H1 (cell line): ENCODE data around the gene CXCR4. TPM values are rescaled to one million over a fixed set of nuclear protein-coding genes. Genes with fewer than 3 reads are reported as not detected.

ENCODE experiments used
- CTCF ChIA-PET: fragments of 300-600 bp; sonication (Branson Sonifier 250); formaldehyde crosslinking; loops from one replicate; lab custom pipeline; 2021; ENCODE audit not compliant: partially characterized antibody; lab: Charles Lee
- POLR2A ChIA-PET: fragments of 300-600 bp; sonication (Branson Sonifier 250); formaldehyde crosslinking; loops from one replicate; lab custom pipeline; 2021; ENCODE audit warnings: inconsistent platforms; ENCODE audit not compliant: partially characterized antibody; lab: Charles Lee
- DNase-seq, 2 experiments: peaks; one replicate each; pipeline versions ENCODE4 v3.0.0 to v3.0.0-alpha.2; 2010 to 2022; ENCODE audit warnings: low spot score in 2 of 2, low read depth in 1 of 2, mixed read lengths in 1 of 2
- FAIRE-seq: peaks from 2 replicates; lab custom pipeline; 2011; peaks lifted over from hg19 to GRCh38; lab: Jason Lieb, UNC
- H2AFZ ChIP-seq: 2 replicates; pipeline ENCODE4 v1.8.1; 2012; ENCODE audit warnings: low read length, inconsistent platforms
- H2AK5ac ChIP-seq: 2 replicates; pipeline ENCODE4 v1.6.1; 2013; ENCODE audit warnings: low read depth, low read length
- H2BK120ac ChIP-seq: replicated peaks from 2 replicates; pipeline ENCODE3; 2013; ENCODE audit warnings: low read depth, low read length, inconsistent platforms
- H2BK12ac ChIP-seq: 2 replicates; pipeline ENCODE4 v1.6.1; 2013; ENCODE audit warnings: low read depth, low read length
- H2BK15ac ChIP-seq: 2 replicates; pipeline ENCODE4 v1.6.1; 2013; ENCODE audit warnings: low read length
- H2BK20ac ChIP-seq: 2 replicates; pipeline ENCODE4 v1.6.1; 2013; ENCODE audit warnings: low read length
- H2BK5ac ChIP-seq: 2 replicates; pipeline ENCODE4 v1.6.1; 2013; ENCODE audit warnings: low read depth, low read length
- H3K14ac ChIP-seq: 2 replicates; pipeline ENCODE4 v1.6.1; 2013; ENCODE audit warnings: inconsistent platforms; ENCODE audit not compliant: insufficient read length
- H3K18ac ChIP-seq: 2 replicates; pipeline ENCODE4 v1.6.1; 2013; ENCODE audit warnings: low read length; ENCODE audit errors: extremely low read depth
- H3K23ac ChIP-seq: 2 replicates; pipeline ENCODE4 v1.6.1; 2013; ENCODE audit warnings: inconsistent platforms; ENCODE audit not compliant: insufficient read length
- H3K23me2 ChIP-seq: 2 replicates; pipeline ENCODE4 v1.6.1; 2013; ENCODE audit warnings: low read depth, low read length
- H3K27ac ChIP-seq: 2 replicates; pipeline ENCODE4 v1.6.1; 2011; ENCODE audit warnings: low read depth, low read length, inconsistent platforms
- H3K27me3 ChIP-seq, 4 experiments: replicated peaks in 1 of 4; 1 replicate in 1 of 4; 2 replicates in 3 of 4; pipeline versions ENCODE4 v1.6.1 to v1.8.1; 2011 to 2013; ENCODE audit warnings: low read length in 3 of 4, mild to moderate bottlenecking in 3 of 4, inconsistent platforms in 2 of 4, mixed read lengths in 2 of 4, moderate library complexity in 1 of 4; ENCODE audit not compliant: control insufficient read depth in 3 of 4, insufficient read depth in 3 of 4; ENCODE audit errors: extremely low read depth in 1 of 4
- H3K36me3 ChIP-seq, 4 experiments: 2 replicates each; pipeline versions ENCODE4 v1.6.1 to v1.8.1; 2011 to 2013; ENCODE audit warnings: mild to moderate bottlenecking in 4 of 4, low read length in 3 of 4, moderate library complexity in 2 of 4, control low read depth in 1 of 4, inconsistent platforms in 1 of 4; ENCODE audit not compliant: insufficient read depth in 4 of 4, control insufficient read depth in 2 of 4
- H3K4ac ChIP-seq: replicated peaks from 2 replicates; pipeline ENCODE3; 2013; ENCODE audit warnings: low read length, low read depth, mixed read lengths, inconsistent platforms; ENCODE audit not compliant: insufficient read length
- H3K4me1 ChIP-seq, 4 experiments: replicated peaks in 1 of 4; 1 replicate in 1 of 4; 2 replicates in 3 of 4; pipeline versions ENCODE4 v1.6.1 to v1.8.1; 2011 to 2013; ENCODE audit warnings: low read length in 3 of 4, inconsistent platforms in 2 of 4, mixed read lengths in 1 of 4; ENCODE audit not compliant: insufficient read depth in 4 of 4, control insufficient read depth in 3 of 4
- H3K4me2 ChIP-seq, 2 experiments: 2 replicates each; pipeline versions ENCODE4 v1.6.1 to v1.8.1; 2011 to 2013; ENCODE audit warnings: low read depth in 2 of 2, low read length in 2 of 2, control low read depth in 1 of 2, inconsistent platforms in 1 of 2, mild to moderate bottlenecking in 1 of 2; ENCODE audit not compliant: insufficient read depth in 1 of 2
- H3K4me3 ChIP-seq, 4 experiments: fragments of 200-600, 300-600 bp in 1 of 4; sonication (generic), shearing (Covaris generic), sonication (Bioruptor Twin) in 1 of 4; 2 replicates each; pipeline versions ENCODE4 v1.5.1 to v1.8.1; 2011 to 2016; ENCODE audit warnings: low read length in 4 of 4, low read depth in 3 of 4, control low read depth in 2 of 4, inconsistent platforms in 2 of 4, mild to moderate bottlenecking in 2 of 4, mixed read lengths in 1 of 4, moderate library complexity in 1 of 4; ENCODE audit not compliant: insufficient read depth in 2 of 4; ENCODE audit errors: extremely low read depth in 1 of 4
- H3K56ac ChIP-seq: replicated peaks from 2 replicates; pipeline ENCODE3; 2013; ENCODE audit warnings: low read depth, mild to moderate bottlenecking, mixed read lengths, low read length, inconsistent platforms; ENCODE audit not compliant: insufficient read length
- H3K79me1 ChIP-seq: 2 replicates; pipeline ENCODE4 v1.6.1; 2013; ENCODE audit warnings: low read depth, low read length, control low read depth
- H3K79me2 ChIP-seq, 2 experiments: 2 replicates each; pipeline versions ENCODE4 v1.6.1 to v1.8.1; 2012 to 2013; ENCODE audit warnings: low read length in 2 of 2, mild to moderate bottlenecking in 2 of 2, inconsistent platforms in 1 of 2; ENCODE audit not compliant: insufficient read depth in 2 of 2, control insufficient read depth in 1 of 2
- H3K9ac ChIP-seq, 4 experiments: replicated peaks in 1 of 4; 1 replicate in 1 of 4; 2 replicates in 3 of 4; pipeline versions ENCODE4 v1.6.1 to v1.8.1; 2011 to 2013; ENCODE audit warnings: low read depth in 3 of 4, low read length in 3 of 4, control low read depth in 2 of 4, mild to moderate bottlenecking in 2 of 4, moderate library complexity in 2 of 4, inconsistent platforms in 1 of 4; ENCODE audit errors: extremely low read depth in 1 of 4
- H3K9me3 ChIP-seq, 2 experiments: 2 replicates each; pipeline versions ENCODE4 v1.6.1 to v1.8.1; 2012 to 2013; ENCODE audit warnings: mild to moderate bottlenecking in 2 of 2, moderate library complexity in 2 of 2, control low read depth in 1 of 2, inconsistent platforms in 1 of 2, low read depth in 1 of 2, low read length in 1 of 2, mixed read lengths in 1 of 2; ENCODE audit not compliant: insufficient read depth in 2 of 2
- H4K20me1 ChIP-seq, 2 experiments: replicated peaks in 1 of 2; 2 replicates each; pipeline versions ENCODE3 to v1.8.1; 2011 to 2013; ENCODE audit warnings: inconsistent platforms in 2 of 2, low read length in 2 of 2, mild to moderate bottlenecking in 1 of 2; ENCODE audit not compliant: insufficient read depth in 2 of 2, control insufficient read depth in 1 of 2
- H4K5ac ChIP-seq: 2 replicates; pipeline ENCODE4 v1.6.1; 2013; ENCODE audit warnings: low read length, low read depth, mixed read lengths, inconsistent platforms; ENCODE audit not compliant: insufficient read length
- H4K8ac ChIP-seq: 2 replicates; pipeline ENCODE4 v1.8.0; 2013; ENCODE audit warnings: mild to moderate bottlenecking, moderate library complexity, low read length, inconsistent platforms; ENCODE audit not compliant: insufficient read depth; ENCODE audit errors: extremely low read depth
- H4K91ac ChIP-seq: replicated peaks from 2 replicates; pipeline ENCODE3; 2013; ENCODE audit warnings: low read length, mixed read lengths, inconsistent platforms; ENCODE audit not compliant: insufficient read length
- ATF2 ChIP-seq: IDR thresholded peaks from 2 replicates; pipeline ENCODE4 v1.6.1; 2012; ENCODE audit warnings: low read length, inconsistent platforms
- BACH1 ChIP-seq: IDR thresholded peaks from 2 replicates; pipeline ENCODE4 v1.6.1; 2012; ENCODE audit warnings: low read length, improper control_type of control experiment
- BCL11A ChIP-seq, 2 experiments: IDR thresholded peaks; one replicate each; pipeline ENCODE4 v1.6.1; 2011; ENCODE audit warnings: low read depth in 2 of 2, low read length in 2 of 2, mild to moderate bottlenecking in 2 of 2
- JUND ChIP-seq: IDR thresholded peaks from 2 replicates; pipeline ENCODE4 v1.6.1; 2011; ENCODE audit warnings: mild to moderate bottlenecking, improper control_type of control experiment, low read length
- KDM1A ChIP-seq: fragments of 200-600, 300-600 bp; sonication (generic); IDR thresholded peaks from 2 replicates; pipeline ENCODE4 v1.7.1; 2016; ENCODE audit warnings: mild to moderate bottlenecking, low read length, borderline replicate concordance
- KDM4A ChIP-seq: IDR thresholded peaks from one replicate; pipeline ENCODE4 v1.7.1; 2012; ENCODE audit warnings: low read depth, mild to moderate bottlenecking, moderate library complexity, low read length, inconsistent platforms; ENCODE audit not compliant: severe bottlenecking
- SIX5 ChIP-seq: IDR thresholded peaks from 2 replicates; pipeline ENCODE4 v1.6.1; 2011; ENCODE audit warnings: mild to moderate bottlenecking, low read depth, low read length
- SP4 ChIP-seq: IDR thresholded peaks from 2 replicates; pipeline ENCODE4 v1.6.1; 2012; ENCODE audit warnings: low read length, inconsistent platforms
- TBP ChIP-seq: IDR thresholded peaks from 2 replicates; pipeline ENCODE4 v1.6.1; 2011; ENCODE audit warnings: low read depth, low read length, improper control_type of control experiment
- WGBS, 2 experiments: shearing (Covaris generic) in 1 of 2; methylation state at CpG; one replicate each; pipeline versions ENCODE4 v1.1.6 to v1.1.7; 2013 to 2015; ENCODE audit warnings: low lambda C conversion rate in 2 of 2, mixed read lengths in 2 of 2, inconsistent platforms in 1 of 2, low coverage in 1 of 2, missing lambda C conversion rate in 1 of 2; ENCODE audit not compliant: insufficient replicate concordance in 2 of 2, insufficient coverage in 1 of 2, insufficient read length in 1 of 2; ENCODE audit errors: extremely low coverage in 1 of 2, missing lambda C conversion rate in 1 of 2; 5-methylcytosine and 5-hydroxymethylcytosine counted together
- polyA plus RNA-seq, 7 experiments: library from polyadenylated mRNA; depleted of rRNA in 3 of 7; stranded (reverse) in 5 of 7; unstranded in 2 of 7; fragments of >200 nt in 5 of 7; fragments of 200-250 nt in 2 of 7; gene quantifications; 1 replicate in 5 of 7; 2 replicates in 1 of 7; 4 replicates in 1 of 7; pipeline versions ENCODE4 v1.2.1 to v1.2.3, GENCODE V29; 2011 to 2013; ENCODE audit warnings: missing spikeins in 2 of 7, mixed read lengths in 2 of 7
- total RNA-seq: library from RNA; stranded (reverse); fragmentation: NEBNext Ultra II Directional; extraction: Animal tissue kit (Norgen Biotek cat#: 25700); gene quantifications from 2 replicates; pipeline ENCODE4 v1.2.1, GENCODE V29; 2021
- TF ChIP-seq, protein P1 (sequence below): IDR thresholded peaks from 2 replicates; pipeline ENCODE4 v1.6.1; 2012; ENCODE audit warnings: inconsistent platforms

Gene CXCR4
- total and polyA plus RNA-seq, 2 of the 8 experiments (the other 6 are each of a cell fraction or from before 2014, with no cell fraction given) = 1.8 to 2.8 TPM

GRCh38 chr2:136112317-136113208, 5.4 kb downstream of the CXCR4 start:
- FAIRE-seq = no peak
- Histone ChIP-seq H4K20me1 (peaks cover 0 to 5% of the 10 kb centered on the region in 2 experiments), H3K56ac (no peak overlapping the region), H3K4me2 (no peak overlapping the region), H3K18ac (no peak overlapping the region), H3K27me3 (peaks cover 10 to 30% (median 27%) of the 10 kb centered on the region in 4 experiments), H3K14ac (no peak overlapping the region), H2BK120ac (no peak overlapping the region), H3K4me1 (peaks cover 0 to 8% (median under 1%) of the 10 kb centered on the region in 4 experiments; a peak in 4 of 7 replicates), H3K4me3 (no peak overlapping the region), H3K9me3 (no peaks in the 10 kb centered on the region), H4K8ac (no peak overlapping the region), H2BK15ac (no peak overlapping the region), H2BK12ac (no peak overlapping the region), H3K9ac (no peak overlapping the region), H3K27ac (no peak overlapping the region), H2AK5ac (no peak overlapping the region), H2BK20ac (no peak overlapping the region), H3K23ac (no peak overlapping the region), H2BK5ac (no peak overlapping the region), H4K91ac (no peak overlapping the region), H4K5ac (no peak overlapping the region), H3K4ac (no peak overlapping the region), H2AFZ (no peak overlapping the region), H3K79me1 (no peaks in the 10 kb centered on the region), H3K79me2 (no peaks in the 10 kb centered on the region), H3K23me2 (peaks cover 12% of the 10 kb centered on the region; the same call in 1 of the 2 replicates), H3K36me3 (0 out of 8 replicates have a peak, but pooled peaks cover 0 to 2% (median 0%) of the 10 kb centered on the region in 4 experiments)
- 80% methylated on average over 5 of the region's 5 CpGs; no CpG with 5 or more reads in 1 of the 2 experiments for WGBS, 2 experiments
- ChIA-PET POLR2A (no interaction called here), CTCF (interaction anchor here (0.9 to 1.0 kb wide), 2 partner anchors 115 to 141 kb away, joined by 3 read pairs; no protein-coding TSS in a partner anchor)
- DNase-seq = no peak
- TF ChIP-seq KDM1A = no peak
- no peak for TF ChIP-seq KDM4A
- no peak for TF ChIP-seq JUND
- no peak for TF ChIP-seq TBP
- TF ChIP-seq SIX5 = no peak
- no peak for TF ChIP-seq SP4
- TF ChIP-seq, protein P1, sequence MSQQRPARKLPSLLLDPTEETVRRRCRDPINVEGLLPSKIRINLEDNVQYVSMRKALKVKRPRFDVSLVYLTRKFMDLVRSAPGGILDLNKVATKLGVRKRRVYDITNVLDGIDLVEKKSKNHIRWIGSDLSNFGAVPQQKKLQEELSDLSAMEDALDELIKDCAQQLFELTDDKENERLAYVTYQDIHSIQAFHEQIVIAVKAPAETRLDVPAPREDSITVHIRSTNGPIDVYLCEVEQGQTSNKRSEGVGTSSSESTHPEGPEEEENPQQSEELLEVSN = no peak
- no peak for TF ChIP-seq ATF2
- TF ChIP-seq BCL11A (IDR thresholded peaks at IDR 0.05; ENCODE audit: low read depth in 2 of 2, low read length in 2 of 2) = no peak
- TF ChIP-seq BACH1 = no peak
